Skeletal muscle satellite cell (primary cell): ENCODE data around the gene EPDR1.

Experiments
- H3K27me3 ChIP-seq: 2 replicates; pipeline ENCODE4 v1.7.0; 2013; ENCODE audit warnings: low read length; ENCODE audit not compliant: control insufficient read depth, insufficient read depth
- H3K36me3 ChIP-seq: 2 replicates; pipeline ENCODE4 v1.7.0; 2013; ENCODE audit warnings: mild to moderate bottlenecking, control low read depth, low read length; ENCODE audit not compliant: insufficient read depth
- H3K4me1 ChIP-seq: 2 replicates; pipeline ENCODE4 v1.7.0; 2013; ENCODE audit warnings: low read length; ENCODE audit not compliant: control insufficient read depth, insufficient read depth
- H3K4me2 ChIP-seq: 2 replicates; pipeline ENCODE4 v1.7.0; 2013; ENCODE audit warnings: mild to moderate bottlenecking, low read length
- H3K4me3 ChIP-seq: 2 replicates; pipeline ENCODE4 v1.7.0; 2013; ENCODE audit warnings: low read length
- H3K9ac ChIP-seq: 2 replicates; pipeline ENCODE4 v1.7.0; 2013; ENCODE audit warnings: mild to moderate bottlenecking, low read depth, low read length, moderate library complexity
- H3K9me3 ChIP-seq: replicated peaks from 2 replicates; pipeline ENCODE4 v1.7.0; 2013; ENCODE audit warnings: mild to moderate bottlenecking, control low read depth, low read length

Gene EPDR1

DNA sequence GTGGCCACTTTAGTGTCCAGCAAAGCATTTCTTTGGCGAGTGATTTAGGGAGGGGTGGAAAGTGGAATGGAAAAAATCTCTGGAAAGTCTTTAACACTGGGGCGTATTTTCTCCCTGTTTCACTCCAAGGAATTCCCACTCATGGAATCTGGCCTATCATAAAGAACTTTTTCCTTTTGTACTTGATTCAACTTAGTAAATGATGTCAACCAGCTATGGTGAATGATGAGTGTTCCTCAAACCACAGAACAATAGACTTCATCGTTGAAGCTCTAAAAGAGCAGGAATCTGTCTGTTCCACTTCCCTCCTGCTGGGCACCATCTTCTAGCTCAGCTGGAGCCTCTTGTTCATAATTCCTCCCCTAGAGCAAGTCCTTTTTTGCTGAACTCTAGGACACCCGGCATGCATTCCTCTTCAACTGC, 66.5 kb downstream of the EPDR1 start:
- H3K4me1 ChIP-seq = peaks cover 34% of the 10 kb centered on the region
- no peak overlapping the region for H3K4me3 ChIP-seq
- H3K36me3 ChIP-seq = no peaks in the 10 kb centered on the region
- peak overlapping the region; percentile 63 for H3K9ac ChIP-seq
- H3K4me2 ChIP-seq = peak overlapping the region; percentile 64
- H3K27me3 ChIP-seq = no peaks in the 10 kb centered on the region
- H3K9me3 ChIP-seq = no peaks in the 10 kb centered on the region

DNA sequence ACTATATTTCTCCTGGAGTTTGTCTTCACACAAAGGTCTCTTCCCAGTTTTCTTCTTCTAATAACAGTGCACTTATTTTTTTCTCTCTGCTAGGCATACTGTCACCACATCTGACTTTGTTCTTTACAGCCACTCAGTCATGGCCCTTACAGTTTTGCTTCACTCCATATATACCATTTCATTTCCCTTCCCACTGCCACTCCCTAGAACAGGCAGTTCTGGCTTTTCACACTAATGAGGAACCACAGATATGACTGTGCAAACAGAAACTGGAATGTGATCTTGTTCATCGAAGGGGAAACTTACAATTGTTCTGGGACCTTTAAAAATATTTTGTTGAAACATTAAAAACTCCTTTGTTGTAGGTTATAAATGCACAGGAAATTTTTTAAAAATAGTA, 67.3 kb downstream of the EPDR1 start:
- no peaks in the 10 kb centered on the region for H3K9me3 ChIP-seq
- H3K9ac ChIP-seq = peak overlapping the region; percentile 63
- peaks cover 26% of the 10 kb centered on the region for H3K4me1 ChIP-seq
- no peaks in the 10 kb centered on the region for H3K27me3 ChIP-seq
- H3K4me2 ChIP-seq = peak overlapping the region; percentile 64
- no peaks in the 10 kb centered on the region for H3K36me3 ChIP-seq
- no peak overlapping the region for H3K4me3 ChIP-seq

DNA sequence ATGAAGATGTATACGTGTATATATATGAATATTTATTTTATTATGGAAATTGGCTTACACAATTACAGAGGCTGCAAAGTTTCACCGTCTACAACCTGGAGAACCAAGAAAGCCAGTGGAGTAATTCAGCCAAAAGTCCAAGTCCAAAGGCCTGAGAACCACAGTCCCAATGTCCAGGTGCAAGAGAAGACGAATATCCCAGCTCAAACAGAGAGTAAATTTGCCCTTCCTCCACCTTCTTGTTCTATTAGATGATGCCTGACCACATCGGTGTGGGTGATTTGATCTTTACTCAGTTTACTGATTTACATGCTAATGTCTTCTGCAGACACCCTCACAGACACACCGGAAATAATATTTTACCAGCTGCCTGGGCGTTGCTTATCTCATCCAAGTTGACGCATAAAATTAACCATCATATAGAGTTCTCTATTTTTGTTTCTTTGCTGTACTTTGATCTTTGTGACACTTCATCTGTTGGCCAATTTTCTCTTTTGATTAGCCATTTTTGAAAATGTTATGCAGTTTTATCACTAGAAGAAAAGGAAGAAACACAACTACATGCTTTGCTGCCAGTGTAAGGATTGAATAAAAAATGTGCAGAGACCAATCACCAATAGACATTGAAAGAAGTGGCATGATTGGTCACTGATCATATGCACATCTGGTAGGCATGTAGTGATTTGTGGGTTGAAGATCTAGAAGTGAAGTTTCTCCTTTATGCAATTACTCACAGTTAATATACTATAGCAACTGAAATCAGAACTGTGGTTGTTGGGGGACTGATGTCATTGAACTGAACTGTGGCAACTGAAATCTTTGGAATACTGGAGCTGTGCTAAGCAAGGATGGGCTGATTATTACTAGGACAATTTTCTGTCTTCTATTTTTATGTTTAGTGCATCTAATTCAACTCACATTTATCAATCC, 68.5 kb downstream of the EPDR1 start:
- no peak overlapping the region for H3K4me2 ChIP-seq
- peaks cover 26% of the 10 kb centered on the region for H3K4me1 ChIP-seq
- no peak overlapping the region for H3K4me3 ChIP-seq
- H3K9ac ChIP-seq = no peak overlapping the region
- no peaks in the 10 kb centered on the region for H3K36me3 ChIP-seq
- no peaks in the 10 kb centered on the region for H3K9me3 ChIP-seq
- no peaks in the 10 kb centered on the region for H3K27me3 ChIP-seq

DNA sequence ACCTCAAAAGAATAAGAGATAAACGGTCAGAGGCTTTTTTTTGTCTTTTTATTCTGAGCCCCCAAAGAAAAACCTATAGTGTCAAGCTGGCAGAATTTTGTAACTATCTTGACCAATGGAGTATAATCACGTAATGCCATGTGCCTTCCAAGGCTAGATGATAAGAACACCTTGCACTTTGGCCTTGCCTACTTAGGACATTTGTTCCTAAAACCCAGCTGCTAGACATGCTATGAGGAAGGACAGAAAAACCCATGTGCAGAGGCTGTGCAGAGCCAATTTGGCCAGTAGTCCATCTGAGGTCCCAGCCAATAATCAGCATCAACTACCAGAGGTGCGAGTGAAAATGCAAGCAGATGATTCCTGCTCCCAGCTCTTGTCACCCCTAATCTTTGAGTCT, 69.9 kb downstream of the EPDR1 start:
- no peak overlapping the region for H3K4me2 ChIP-seq
- H3K4me3 ChIP-seq = no peak overlapping the region
- no peaks in the 10 kb centered on the region for H3K9me3 ChIP-seq
- no peaks in the 10 kb centered on the region for H3K27me3 ChIP-seq
- no peaks in the 10 kb centered on the region for H3K36me3 ChIP-seq
- no peak overlapping the region for H3K9ac ChIP-seq
- H3K4me1 ChIP-seq = peaks cover 26% of the 10 kb centered on the region

DNA sequence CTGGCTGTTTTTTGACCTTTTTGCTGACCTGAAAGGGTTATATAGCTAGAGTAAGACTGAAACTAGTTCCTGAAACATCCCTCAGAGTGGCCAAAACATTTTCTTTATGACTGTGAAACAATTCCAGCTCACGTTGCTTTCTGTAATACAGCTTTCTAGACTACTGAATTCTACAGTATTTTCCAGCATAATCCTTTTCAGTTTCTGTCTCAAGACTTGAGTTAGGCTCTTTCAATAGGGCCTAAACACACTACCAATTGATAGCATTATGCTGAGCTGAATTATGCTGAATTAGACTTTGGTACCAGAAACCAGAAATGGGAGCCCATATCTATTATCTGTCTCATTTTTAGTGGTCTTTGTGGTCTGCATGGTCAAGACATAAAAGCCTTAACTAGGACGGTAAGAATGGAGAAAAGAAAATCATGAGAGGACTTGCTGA, 72.6 kb downstream of the EPDR1 start:
- H3K4me3 ChIP-seq = no peak overlapping the region
- H3K36me3 ChIP-seq = no peaks in the 10 kb centered on the region
- H3K9ac ChIP-seq = no peak overlapping the region
- no peaks in the 10 kb centered on the region for H3K9me3 ChIP-seq
- H3K27me3 ChIP-seq = no peaks in the 10 kb centered on the region
- H3K4me2 ChIP-seq = no peak overlapping the region
- H3K4me1 ChIP-seq = peaks cover 8% of the 10 kb centered on the region

DNA sequence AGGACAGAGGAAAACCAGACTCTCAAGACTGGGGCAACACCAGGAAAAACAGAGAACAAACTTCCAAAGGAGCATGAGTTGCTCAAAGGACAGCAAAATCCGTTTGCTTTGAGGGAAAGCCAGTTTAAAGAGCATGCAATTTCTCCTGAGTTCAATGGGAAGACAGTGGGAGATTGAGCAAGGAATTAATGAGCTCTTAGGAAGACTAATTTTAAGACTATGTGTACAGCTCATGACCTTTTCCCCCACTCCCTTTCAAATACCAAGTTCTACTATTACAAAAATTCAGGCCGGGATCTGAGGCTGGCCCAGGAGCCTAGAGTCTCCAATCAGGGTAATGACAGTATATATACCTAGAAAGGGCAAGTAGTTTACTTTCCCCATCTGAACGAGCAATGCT, 79.2 kb downstream of the EPDR1 start:
- Histone ChIP-seq H3K9me3 (no peaks in the 10 kb centered on the region), H3K36me3 (no peaks in the 10 kb centered on the region), H3K4me1 (peaks cover 33% of the 10 kb centered on the region), H3K27me3 (no peaks in the 10 kb centered on the region), H3K4me3 (peak overlapping the region; percentile 34), H3K9ac (peak overlapping the region; percentile 61), H3K4me2 (peak overlapping the region; percentile 53)

DNA sequence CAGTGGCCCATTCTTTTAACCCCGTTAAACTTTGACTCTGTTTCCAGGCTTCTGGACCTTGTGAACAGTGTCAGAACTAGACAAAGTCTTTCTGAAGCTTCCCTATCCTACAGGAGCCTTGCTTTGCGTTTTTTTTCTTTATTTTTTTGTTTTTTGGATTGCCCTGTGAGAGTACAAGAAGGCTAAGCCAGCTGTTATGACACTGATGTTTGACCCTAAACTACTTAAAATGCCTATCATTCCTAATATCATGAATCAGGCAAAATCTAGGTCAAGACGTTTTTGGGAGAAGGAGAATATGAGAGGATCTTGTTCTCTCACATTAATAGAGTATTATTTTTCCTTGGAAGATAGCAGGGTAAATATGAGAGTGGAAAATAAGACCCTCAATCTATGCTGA, 79.8 kb downstream of the EPDR1 start:
- H3K4me3 ChIP-seq = peak overlapping the region; percentile 38
- H3K4me1 ChIP-seq = peaks cover 33% of the 10 kb centered on the region
- H3K36me3 ChIP-seq = no peaks in the 10 kb centered on the region
- H3K9ac ChIP-seq = peak overlapping the region; percentile 61
- no peaks in the 10 kb centered on the region for H3K27me3 ChIP-seq
- peak overlapping the region; percentile 53 for H3K4me2 ChIP-seq
- no peaks in the 10 kb centered on the region for H3K9me3 ChIP-seq
